BE2C (cell line): Measurements from ENCODE around the gene FARS2.
"Not testable (repeated sequence)": the region's sequence is repeated elsewhere in the genome, so short reads cannot be mapped to it uniquely, and the experiment has no call there.

Experiments used
- DNase-seq: peaks from one replicate; pipeline ENCODE4 v3.0.0-alpha.2; 2020
- H3K27me3 ChIP-seq: fragments of 250-450 bp; sonication (Bioruptor Pico); 2 replicates; pipeline ENCODE4 v1.5.1; 2020; ENCODE audit warnings: mild to moderate bottlenecking
- H3K36me3 ChIP-seq: fragments of 250-450 bp; sonication (Bioruptor Pico); 2 replicates; pipeline ENCODE4 v1.5.1; 2020; ENCODE audit warnings: mild to moderate bottlenecking
- H3K4me1 ChIP-seq: fragments of 250-450 bp; sonication (Bioruptor Pico); 2 replicates; pipeline ENCODE4 v1.5.1; 2020
- H3K4me3 ChIP-seq: 2 replicates; pipeline ENCODE4 v1.5.1; 2011; ENCODE audit warnings: low read depth, low read length
- H3K9me3 ChIP-seq: fragments of 250-450 bp; sonication (Bioruptor Pico); 2 replicates; pipeline ENCODE4 v1.5.1; 2020
- TF ChIP-seq, protein P1 (sequence below): IDR thresholded peaks from 2 replicates; pipeline ENCODE4 v1.5.1; 2012; ENCODE audit warnings: mild to moderate bottlenecking, low read depth, low read length

The FARS2 gene

DNA sequence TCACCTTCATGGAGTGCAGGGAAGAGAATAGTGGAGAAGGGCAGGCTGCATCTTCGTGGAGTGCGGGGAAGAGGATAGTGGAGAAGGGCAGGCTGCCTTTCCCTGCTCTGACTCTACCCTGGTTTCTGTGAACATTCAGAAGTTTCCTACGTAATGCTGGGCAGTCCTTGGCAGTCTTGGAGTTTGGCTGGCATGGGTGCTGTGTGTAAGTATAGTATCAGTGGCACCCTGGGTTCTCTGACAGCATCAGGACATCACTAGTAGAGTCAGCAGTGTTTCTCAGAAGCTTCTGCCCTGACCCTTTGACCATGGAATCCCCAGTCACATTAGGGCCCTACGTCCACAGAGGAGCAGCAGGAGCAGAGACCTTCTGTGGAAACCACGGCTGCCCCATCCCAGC is 392.5 kb downstream of the FARS2 start:
- Histone ChIP-seq H3K4me3 (no peak overlapping the region), H3K27me3 (no peaks in the 10 kb centered on the region), H3K36me3 (no peaks in the 10 kb centered on the region), H3K4me1 (no peaks in the 10 kb centered on the region), H3K9me3 (no peaks in the 10 kb centered on the region)
- no peak for DNase-seq
- TF ChIP-seq, protein P1, sequence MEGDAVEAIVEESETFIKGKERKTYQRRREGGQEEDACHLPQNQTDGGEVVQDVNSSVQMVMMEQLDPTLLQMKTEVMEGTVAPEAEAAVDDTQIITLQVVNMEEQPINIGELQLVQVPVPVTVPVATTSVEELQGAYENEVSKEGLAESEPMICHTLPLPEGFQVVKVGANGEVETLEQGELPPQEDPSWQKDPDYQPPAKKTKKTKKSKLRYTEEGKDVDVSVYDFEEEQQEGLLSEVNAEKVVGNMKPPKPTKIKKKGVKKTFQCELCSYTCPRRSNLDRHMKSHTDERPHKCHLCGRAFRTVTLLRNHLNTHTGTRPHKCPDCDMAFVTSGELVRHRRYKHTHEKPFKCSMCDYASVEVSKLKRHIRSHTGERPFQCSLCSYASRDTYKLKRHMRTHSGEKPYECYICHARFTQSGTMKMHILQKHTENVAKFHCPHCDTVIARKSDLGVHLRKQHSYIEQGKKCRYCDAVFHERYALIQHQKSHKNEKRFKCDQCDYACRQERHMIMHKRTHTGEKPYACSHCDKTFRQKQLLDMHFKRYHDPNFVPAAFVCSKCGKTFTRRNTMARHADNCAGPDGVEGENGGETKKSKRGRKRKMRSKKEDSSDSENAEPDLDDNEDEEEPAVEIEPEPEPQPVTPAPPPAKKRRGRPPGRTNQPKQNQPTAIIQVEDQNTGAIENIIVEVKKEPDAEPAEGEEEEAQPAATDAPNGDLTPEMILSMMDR = no peak

DNA sequence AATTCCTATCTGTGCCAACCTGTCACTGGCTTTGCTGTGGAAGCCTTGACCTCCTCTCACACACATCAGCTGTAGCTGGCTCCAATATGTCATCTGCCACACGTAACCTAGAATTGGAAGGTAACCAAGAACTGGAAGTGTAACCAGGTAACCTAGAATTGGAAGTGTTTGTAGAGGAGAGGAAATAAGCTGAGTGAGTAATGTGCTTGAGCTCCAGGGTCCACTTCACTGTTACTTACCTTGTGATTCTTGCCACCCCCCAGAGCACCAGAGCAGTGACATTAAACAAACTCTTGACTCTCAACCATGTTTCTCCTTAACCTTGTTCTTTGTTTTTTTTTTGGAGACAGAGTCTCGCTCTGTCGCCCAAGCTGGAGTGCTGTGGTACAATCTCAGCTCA is 394.9 kb downstream of the FARS2 start:
- Histone ChIP-seq H3K4me1 (no peaks in the 10 kb centered on the region), H3K9me3 (no peaks in the 10 kb centered on the region), H3K27me3 (no peaks in the 10 kb centered on the region), H3K4me3 (no peak overlapping the region), H3K36me3 (no peaks in the 10 kb centered on the region)
- DNase-seq = no peak
- TF ChIP-seq, protein P1 = no peak

DNA sequence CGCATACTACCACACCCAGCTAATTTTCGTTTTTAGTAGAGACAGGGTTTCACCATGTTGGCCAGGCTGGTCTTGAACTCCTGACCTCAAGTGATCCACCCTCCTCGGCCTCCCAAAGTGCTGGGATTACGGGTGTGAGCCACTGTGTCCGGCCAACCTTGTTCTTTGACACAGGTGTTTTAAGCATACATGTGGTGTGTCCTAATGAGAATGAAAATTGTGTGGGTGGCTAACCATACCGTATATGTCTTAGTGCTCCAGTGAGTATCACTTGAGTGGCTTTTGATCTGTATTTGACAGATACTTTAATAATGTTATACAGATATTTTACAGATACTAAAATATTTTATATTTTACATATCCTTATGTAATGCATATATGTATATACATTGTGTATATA is 395.4 kb downstream of the FARS2 start:
- not testable (repeated sequence) for H3K27me3 ChIP-seq, H3K4me3 ChIP-seq, DNase-seq, H3K36me3 ChIP-seq, H3K4me1 ChIP-seq, H3K9me3 ChIP-seq

DNA sequence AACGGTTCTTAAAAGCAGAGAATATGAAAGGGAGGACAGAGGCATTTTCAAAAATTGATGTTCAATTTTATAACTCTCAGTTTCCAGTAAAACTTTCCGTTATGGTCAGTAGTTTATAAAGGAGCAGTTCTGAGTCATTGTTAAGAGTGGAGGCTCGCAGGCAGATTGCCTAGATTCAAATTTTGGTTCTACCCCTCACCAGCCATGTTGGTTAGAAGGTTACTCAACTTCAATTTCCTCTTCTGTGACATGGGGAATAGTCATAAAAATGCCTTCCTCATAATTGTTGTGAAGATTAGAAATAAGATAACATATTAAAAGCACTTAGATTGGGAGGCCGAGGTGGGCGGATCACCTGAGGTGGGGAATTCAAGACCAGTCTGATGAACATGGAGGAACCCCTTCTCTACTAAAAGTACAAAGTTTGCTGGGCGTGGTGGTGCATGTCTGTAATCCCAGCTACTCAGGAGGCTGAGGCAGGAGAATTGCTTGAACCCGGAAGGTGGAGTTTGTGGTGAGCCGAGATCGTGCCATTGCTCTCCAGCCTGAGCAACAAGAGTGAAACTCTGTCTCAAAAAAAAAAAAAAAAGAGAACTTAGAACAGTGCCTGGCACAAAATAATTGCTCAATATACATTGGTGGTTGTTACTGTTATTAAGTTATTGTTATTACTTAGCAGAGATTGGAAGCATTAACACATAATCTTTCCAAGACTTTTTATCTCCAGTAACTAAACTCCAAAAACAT is 396.5 kb downstream of the FARS2 start:
- H3K27me3 ChIP-seq = no peaks in the 10 kb centered on the region
- no peaks in the 10 kb centered on the region for H3K9me3 ChIP-seq
- H3K36me3 ChIP-seq = no peaks in the 10 kb centered on the region
- H3K4me1 ChIP-seq = peaks cover 4% of the 10 kb centered on the region
- no peak for DNase-seq
- H3K4me3 ChIP-seq = no peak overlapping the region
- TF ChIP-seq, protein P1 = no peak

DNA sequence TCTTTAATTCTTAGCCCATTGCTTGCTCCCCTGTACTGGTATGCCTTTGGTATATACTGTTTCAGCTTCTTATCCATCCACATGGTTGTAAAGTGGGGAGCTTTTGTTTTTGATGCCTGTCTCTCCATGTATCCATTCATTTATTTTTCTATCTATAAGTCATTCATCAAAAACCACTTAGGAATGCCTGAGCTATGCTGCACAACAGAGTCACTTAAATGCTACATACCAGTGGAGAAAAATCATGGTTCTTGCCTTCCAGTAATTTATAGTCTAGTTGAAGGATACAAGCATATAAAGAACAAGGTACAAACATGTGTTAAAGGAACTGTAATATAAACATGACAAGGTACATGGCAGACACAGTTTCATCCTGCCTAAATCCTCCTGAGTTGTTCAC is 398.2 kb downstream of the FARS2 start:
- no peaks in the 10 kb centered on the region for H3K27me3 ChIP-seq
- no peak overlapping the region for H3K4me3 ChIP-seq
- H3K4me1 ChIP-seq = peaks cover 13% of the 10 kb centered on the region
- TF ChIP-seq, protein P1 = no peak
- no peaks in the 10 kb centered on the region for H3K36me3 ChIP-seq
- H3K9me3 ChIP-seq = no peaks in the 10 kb centered on the region; the same call in 1 of the 2 replicates
- DNase-seq = no peak

DNA sequence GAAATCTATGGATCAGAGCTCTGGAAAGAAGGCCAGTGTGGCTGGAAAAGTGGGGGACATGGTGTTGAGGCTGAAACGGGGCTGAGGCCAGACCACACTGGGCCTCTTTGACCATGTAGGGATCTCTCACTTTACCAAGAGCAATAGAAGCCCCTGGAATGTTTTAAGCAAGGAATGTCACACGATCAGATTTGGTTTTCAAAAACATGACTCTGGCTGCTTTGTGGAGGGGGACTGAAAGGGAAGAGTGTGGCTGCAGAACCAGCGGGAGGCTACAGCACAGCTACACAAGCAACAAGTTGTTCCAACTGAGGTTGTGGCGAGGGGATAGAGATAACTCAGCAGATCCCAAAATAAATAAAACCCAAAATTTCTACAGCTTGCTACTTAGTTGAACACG is 399.5 kb downstream of the FARS2 start:
- no peak overlapping the region for H3K4me3 ChIP-seq
- no peaks in the 10 kb centered on the region for H3K27me3 ChIP-seq
- H3K9me3 ChIP-seq = no peaks in the 10 kb centered on the region; the same call in 1 of the 2 replicates
- TF ChIP-seq, protein P1 = no peak
- H3K4me1 ChIP-seq = peaks cover 26% of the 10 kb centered on the region
- DNase-seq = no peak
- H3K36me3 ChIP-seq = no peaks in the 10 kb centered on the region

DNA sequence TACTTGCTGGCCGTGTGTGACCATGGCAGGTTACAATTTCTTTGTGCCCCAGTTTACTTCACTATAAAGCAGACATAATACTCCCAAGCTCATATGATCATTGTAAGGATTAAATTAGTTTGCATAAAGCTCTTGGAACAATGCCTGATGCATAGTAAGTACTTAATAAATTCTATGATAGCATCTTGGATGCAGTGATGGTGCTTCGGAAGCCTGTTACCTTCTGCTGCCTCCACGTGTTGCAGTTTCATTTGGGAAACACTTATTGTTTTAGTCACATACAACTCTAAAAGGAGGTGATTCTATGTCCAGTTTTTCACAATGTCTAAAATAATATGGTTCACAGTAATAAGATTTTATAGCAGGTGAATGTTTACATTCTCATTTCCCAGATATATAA is 401.5 kb downstream of the FARS2 start:
- Histone ChIP-seq H3K4me3 (peak overlapping the region; percentile 47), H3K4me1 (peaks cover 26% of the 10 kb centered on the region), H3K36me3 (no peaks in the 10 kb centered on the region), H3K27me3 (no peaks in the 10 kb centered on the region), H3K9me3 (no peaks in the 10 kb centered on the region; the same call in 1 of the 2 replicates)
- TF ChIP-seq, protein P1 = no peak
- no peak for DNase-seq
